H1 (cell line): ENCODE measurements around the gene GFI1B. TPM values are rescaled to one million over a fixed set of nuclear protein-coding genes. Genes with fewer than 3 reads are reported as not detected.

Source experiments
- BCL11A ChIP-seq, 2 experiments: IDR thresholded peaks; one replicate each; pipeline ENCODE4 v1.6.1; 2011; ENCODE audit warnings: low read depth in 2 of 2, low read length in 2 of 2, mild to moderate bottlenecking in 2 of 2
- BRCA1 ChIP-seq: IDR thresholded peaks from 2 replicates; pipeline ENCODE4 v1.6.1; 2012; ENCODE audit warnings: low read depth, low read length, improper control_type of control experiment
- CEBPB ChIP-seq: IDR thresholded peaks from 2 replicates; pipeline ENCODE4 v1.6.1; 2012; ENCODE audit warnings: low read depth, low read length
- EGR1 ChIP-seq: IDR thresholded peaks from 2 replicates; pipeline ENCODE4 v1.6.1; 2011; ENCODE audit warnings: low read depth, low read length, borderline replicate concordance
- POLR2AphosphoS5 ChIP-seq: IDR thresholded peaks from 2 replicates; pipeline ENCODE4 v1.6.1; 2011; ENCODE audit warnings: low read depth, low read length
- RXRA ChIP-seq: IDR thresholded peaks from 2 replicates; pipeline ENCODE4 v1.6.1; 2011; ENCODE audit warnings: low read depth, mild to moderate bottlenecking, low read length, moderate library complexity; ENCODE audit not compliant: insufficient read depth
- SAP30 ChIP-seq: fragments of 300-600 bp; sonication (generic); IDR thresholded peaks from 2 replicates; pipeline ENCODE4 v1.7.1; 2012; ENCODE audit warnings: low read length, moderate library complexity, mild to moderate bottlenecking, inconsistent platforms; ENCODE audit not compliant: insufficient read depth, insufficient replicate concordance
- SUZ12 ChIP-seq: fragments of 200-600 bp; sonication (generic); IDR thresholded peaks from 2 replicates; pipeline ENCODE4 v1.6.1; 2012; ENCODE audit warnings: mild to moderate bottlenecking, inconsistent platforms, low read length, moderate library complexity, mixed read lengths
- TCF12 ChIP-seq: IDR thresholded peaks from 2 replicates; pipeline ENCODE4 v1.6.1; 2011; ENCODE audit warnings: low read depth, mild to moderate bottlenecking, low read length
- TEAD4 ChIP-seq: IDR thresholded peaks from 2 replicates; pipeline ENCODE4 v1.6.1; 2012; ENCODE audit warnings: low read depth, low read length, inconsistent platforms, mixed read lengths
- polyA plus RNA-seq, 7 experiments: library from polyadenylated mRNA; depleted of rRNA in 3 of 7; stranded (reverse) in 5 of 7; unstranded in 2 of 7; fragments of >200 nt in 5 of 7; fragments of 200-250 nt in 2 of 7; gene quantifications; 1 replicate in 5 of 7; 2 replicates in 1 of 7; 4 replicates in 1 of 7; pipeline versions ENCODE4 v1.2.1 to v1.2.3, GENCODE V29; 2011 to 2013; ENCODE audit warnings: missing spikeins in 2 of 7, mixed read lengths in 2 of 7
- total RNA-seq: library from RNA; stranded (reverse); fragmentation: NEBNext Ultra II Directional; extraction: Animal tissue kit (Norgen Biotek cat#: 25700); gene quantifications from 2 replicates; pipeline ENCODE4 v1.2.1, GENCODE V29; 2021
- TF ChIP-seq, protein P1 (sequence below): fragments of 300-600 bp; sonication (generic); IDR thresholded peaks from 2 replicates; pipeline ENCODE4 v1.7.1; 2012; ENCODE audit warnings: low read length, moderate library complexity, mild to moderate bottlenecking, inconsistent platforms; ENCODE audit not compliant: insufficient replicate concordance

GFI1B gene
- total and polyA plus RNA-seq, 2 of the 8 experiments (the other 6 are each of a cell fraction or from before 2014, with no cell fraction given): 0.09 to 0.11 TPM

DNA sequence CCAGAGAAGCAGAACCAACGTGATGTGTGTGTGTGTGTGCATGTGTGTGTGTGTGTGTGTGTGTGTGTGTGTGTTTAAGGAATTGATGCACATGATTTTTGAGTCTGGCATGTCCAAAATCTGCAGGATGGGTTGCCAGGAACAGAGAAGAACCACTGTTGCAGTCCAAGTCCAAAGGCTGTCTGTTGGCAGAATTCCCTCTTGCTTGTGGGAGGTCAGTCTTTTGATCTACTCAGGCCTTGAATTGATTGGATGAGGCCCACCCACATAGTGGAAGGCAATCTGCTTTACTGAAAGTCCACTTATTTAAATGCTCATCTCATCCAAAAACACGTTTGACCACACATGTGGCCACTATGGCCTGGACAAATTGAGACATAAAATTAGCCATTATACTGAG, 22.7 kb upstream of the GFI1B start (continued):
- TF ChIP-seq, protein P1, sequence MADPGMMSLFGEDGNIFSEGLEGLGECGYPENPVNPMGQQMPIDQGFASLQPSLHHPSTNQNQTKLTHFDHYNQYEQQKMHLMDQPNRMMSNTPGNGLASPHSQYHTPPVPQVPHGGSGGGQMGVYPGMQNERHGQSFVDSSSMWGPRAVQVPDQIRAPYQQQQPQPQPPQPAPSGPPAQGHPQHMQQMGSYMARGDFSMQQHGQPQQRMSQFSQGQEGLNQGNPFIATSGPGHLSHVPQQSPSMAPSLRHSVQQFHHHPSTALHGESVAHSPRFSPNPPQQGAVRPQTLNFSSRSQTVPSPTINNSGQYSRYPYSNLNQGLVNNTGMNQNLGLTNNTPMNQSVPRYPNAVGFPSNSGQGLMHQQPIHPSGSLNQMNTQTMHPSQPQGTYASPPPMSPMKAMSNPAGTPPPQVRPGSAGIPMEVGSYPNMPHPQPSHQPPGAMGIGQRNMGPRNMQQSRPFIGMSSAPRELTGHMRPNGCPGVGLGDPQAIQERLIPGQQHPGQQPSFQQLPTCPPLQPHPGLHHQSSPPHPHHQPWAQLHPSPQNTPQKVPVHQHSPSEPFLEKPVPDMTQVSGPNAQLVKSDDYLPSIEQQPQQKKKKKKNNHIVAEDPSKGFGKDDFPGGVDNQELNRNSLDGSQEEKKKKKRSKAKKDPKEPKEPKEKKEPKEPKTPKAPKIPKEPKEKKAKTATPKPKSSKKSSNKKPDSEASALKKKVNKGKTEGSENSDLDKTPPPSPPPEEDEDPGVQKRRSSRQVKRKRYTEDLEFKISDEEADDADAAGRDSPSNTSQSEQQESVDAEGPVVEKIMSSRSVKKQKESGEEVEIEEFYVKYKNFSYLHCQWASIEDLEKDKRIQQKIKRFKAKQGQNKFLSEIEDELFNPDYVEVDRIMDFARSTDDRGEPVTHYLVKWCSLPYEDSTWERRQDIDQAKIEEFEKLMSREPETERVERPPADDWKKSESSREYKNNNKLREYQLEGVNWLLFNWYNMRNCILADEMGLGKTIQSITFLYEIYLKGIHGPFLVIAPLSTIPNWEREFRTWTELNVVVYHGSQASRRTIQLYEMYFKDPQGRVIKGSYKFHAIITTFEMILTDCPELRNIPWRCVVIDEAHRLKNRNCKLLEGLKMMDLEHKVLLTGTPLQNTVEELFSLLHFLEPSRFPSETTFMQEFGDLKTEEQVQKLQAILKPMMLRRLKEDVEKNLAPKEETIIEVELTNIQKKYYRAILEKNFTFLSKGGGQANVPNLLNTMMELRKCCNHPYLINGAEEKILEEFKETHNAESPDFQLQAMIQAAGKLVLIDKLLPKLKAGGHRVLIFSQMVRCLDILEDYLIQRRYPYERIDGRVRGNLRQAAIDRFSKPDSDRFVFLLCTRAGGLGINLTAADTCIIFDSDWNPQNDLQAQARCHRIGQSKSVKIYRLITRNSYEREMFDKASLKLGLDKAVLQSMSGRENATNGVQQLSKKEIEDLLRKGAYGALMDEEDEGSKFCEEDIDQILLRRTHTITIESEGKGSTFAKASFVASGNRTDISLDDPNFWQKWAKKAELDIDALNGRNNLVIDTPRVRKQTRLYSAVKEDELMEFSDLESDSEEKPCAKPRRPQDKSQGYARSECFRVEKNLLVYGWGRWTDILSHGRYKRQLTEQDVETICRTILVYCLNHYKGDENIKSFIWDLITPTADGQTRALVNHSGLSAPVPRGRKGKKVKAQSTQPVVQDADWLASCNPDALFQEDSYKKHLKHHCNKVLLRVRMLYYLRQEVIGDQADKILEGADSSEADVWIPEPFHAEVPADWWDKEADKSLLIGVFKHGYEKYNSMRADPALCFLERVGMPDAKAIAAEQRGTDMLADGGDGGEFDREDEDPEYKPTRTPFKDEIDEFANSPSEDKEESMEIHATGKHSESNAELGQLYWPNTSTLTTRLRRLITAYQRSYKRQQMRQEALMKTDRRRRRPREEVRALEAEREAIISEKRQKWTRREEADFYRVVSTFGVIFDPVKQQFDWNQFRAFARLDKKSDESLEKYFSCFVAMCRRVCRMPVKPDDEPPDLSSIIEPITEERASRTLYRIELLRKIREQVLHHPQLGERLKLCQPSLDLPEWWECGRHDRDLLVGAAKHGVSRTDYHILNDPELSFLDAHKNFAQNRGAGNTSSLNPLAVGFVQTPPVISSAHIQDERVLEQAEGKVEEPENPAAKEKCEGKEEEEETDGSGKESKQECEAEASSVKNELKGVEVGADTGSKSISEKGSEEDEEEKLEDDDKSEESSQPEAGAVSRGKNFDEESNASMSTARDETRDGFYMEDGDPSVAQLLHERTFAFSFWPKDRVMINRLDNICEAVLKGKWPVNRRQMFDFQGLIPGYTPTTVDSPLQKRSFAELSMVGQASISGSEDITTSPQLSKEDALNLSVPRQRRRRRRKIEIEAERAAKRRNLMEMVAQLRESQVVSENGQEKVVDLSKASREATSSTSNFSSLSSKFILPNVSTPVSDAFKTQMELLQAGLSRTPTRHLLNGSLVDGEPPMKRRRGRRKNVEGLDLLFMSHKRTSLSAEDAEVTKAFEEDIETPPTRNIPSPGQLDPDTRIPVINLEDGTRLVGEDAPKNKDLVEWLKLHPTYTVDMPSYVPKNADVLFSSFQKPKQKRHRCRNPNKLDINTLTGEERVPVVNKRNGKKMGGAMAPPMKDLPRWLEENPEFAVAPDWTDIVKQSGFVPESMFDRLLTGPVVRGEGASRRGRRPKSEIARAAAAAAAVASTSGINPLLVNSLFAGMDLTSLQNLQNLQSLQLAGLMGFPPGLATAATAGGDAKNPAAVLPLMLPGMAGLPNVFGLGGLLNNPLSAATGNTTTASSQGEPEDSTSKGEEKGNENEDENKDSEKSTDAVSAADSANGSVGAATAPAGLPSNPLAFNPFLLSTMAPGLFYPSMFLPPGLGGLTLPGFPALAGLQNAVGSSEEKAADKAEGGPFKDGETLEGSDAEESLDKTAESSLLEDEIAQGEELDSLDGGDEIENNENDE: no peak
- TF ChIP-seq EGR1: no peak
- TF ChIP-seq CEBPB: no peak
- no peak for TF ChIP-seq RXRA
- TF ChIP-seq TEAD4: no peak
- no peak for TF ChIP-seq BCL11A (IDR thresholded peaks at IDR 0.05; ENCODE audit: low read depth in 2 of 2, low read length in 2 of 2)
- TF ChIP-seq SAP30: no peak
- no peak for TF ChIP-seq SUZ12
- TF ChIP-seq POLR2AphosphoS5: no peak
- no peak for TF ChIP-seq BRCA1
- no peak for TF ChIP-seq TCF12
